A549 (cell line): Measurements from ENCODE around the gene SH3PXD2A. TPM values are rescaled to one million over a fixed set of nuclear protein-coding genes. Genes with fewer than 3 reads are reported as not detected.

Experiments used
- ATAC-seq, 2 experiments: fragments of 200-7000 bp in 1 of 2; fragments of >200 bp in 1 of 2; cut with Nextera tagmentation in 1 of 2; cut with Tn5 transposase in 1 of 2; 3 replicates each; pipeline versions ENCODE4 v1.8.0 to v1.9.1; 2018 to 2020; ENCODE audit warnings: mild to moderate bottlenecking in 1 of 2, moderate library complexity in 1 of 2
- CTCF ChIA-PET: fragments of 300-600 bp; sonication (Branson Sonifier 250); formaldehyde crosslinking; extraction: SDS; loops from one replicate; lab custom pipeline; 2021; ENCODE audit warnings: antibody characterized with exemption, inconsistent platforms; lab: Yijun Ruan, JAX
- POLR2A ChIA-PET: fragments of 350-600 bp; formaldehyde crosslinking; extraction: SDS; loops from one replicate; lab custom pipeline; 2021; ENCODE audit warnings: antibody characterized with exemption, inconsistent platforms; lab: Yijun Ruan, JAX
- DNase-seq, 2 experiments: peaks; one replicate each; pipeline versions ENCODE4 v3.0.0 to v3.0.0-alpha.2; 2011 to 2016; ENCODE audit warnings: low read depth in 1 of 2, low spot score in 1 of 2
- FAIRE-seq: peaks from 2 replicates; lab custom pipeline; 2011; peaks lifted over from hg19 to GRCh38; lab: Jason Lieb, UNC
- H3K27ac ChIP-seq, 2 experiments: fragments of >200 bp; sonication (Bioruptor Twin); formaldehyde crosslinking; 3 replicates each; pipeline ENCODE4 v1.5.1; 2016 to 2017
- H3K4me1 ChIP-seq: fragments of >200 bp; sonication (Bioruptor Twin); formaldehyde crosslinking; 3 replicates; pipeline ENCODE4 v1.6.1; 2016
- H3K4me2 ChIP-seq: fragments of >200 bp; sonication (Bioruptor Twin); formaldehyde crosslinking; 3 replicates; pipeline ENCODE4 v1.6.1; 2016
- H3K4me3 ChIP-seq: fragments of >200 bp; sonication (Bioruptor Twin); formaldehyde crosslinking; 3 replicates; pipeline ENCODE4 v1.5.1; 2016
- H3K9me3 ChIP-seq: fragments of >200 bp; sonication (Bioruptor Twin); formaldehyde crosslinking; 3 replicates; pipeline ENCODE4 v1.6.1; 2016
- ATOH8 ChIP-seq: fragments of 250-450 bp; sonication (Bioruptor Pico); IDR thresholded peaks from 2 replicates; pipeline ENCODE4 v1.5.0; 2020; ENCODE audit warnings: low read depth, mild to moderate bottlenecking, moderate library complexity
- BCL3 ChIP-seq: fragments of >200 bp; sonication (Bioruptor Twin); formaldehyde crosslinking; IDR thresholded peaks from 3 replicates; pipeline ENCODE4 v1.6.1; 2016
- CBX2 ChIP-seq: fragments of 200-600 bp; sonication (generic); IDR thresholded peaks from 2 replicates; pipeline ENCODE4 v1.6.1; 2016; ENCODE audit warnings: low read depth, mild to moderate bottlenecking, borderline replicate concordance
- CBX8 ChIP-seq: fragments of 200-600 bp; sonication (generic); IDR thresholded peaks from 2 replicates; pipeline ENCODE4 v1.6.1; 2016
- CTCF ChIP-seq: fragments of >200 bp; sonication (Bioruptor Twin); formaldehyde crosslinking; IDR thresholded peaks from 3 replicates; pipeline ENCODE4 v1.5.1; 2016
- EHF ChIP-seq: fragments of 250-450 bp; sonication (Bioruptor Pico); IDR thresholded peaks from 2 replicates; pipeline ENCODE4 v1.5.0; 2020; ENCODE audit warnings: mild to moderate bottlenecking
- EHMT2 ChIP-seq: fragments of 200-600 bp; sonication (generic); IDR thresholded peaks from 2 replicates; pipeline ENCODE4 v1.6.1; 2016; ENCODE audit warnings: antibody characterized with exemption, low read depth, mild to moderate bottlenecking, moderate library complexity
- ESRRA ChIP-seq: fragments of 150-350 bp; IDR thresholded peaks from 2 replicates; pipeline ENCODE4 v1.6.1; 2014; ENCODE audit warnings: mild to moderate bottlenecking, low read length, borderline replicate concordance
- FOSB ChIP-seq: fragments of 250-450 bp; sonication (Bioruptor Pico); IDR thresholded peaks from 2 replicates; pipeline ENCODE4 v1.5.0; 2020; ENCODE audit warnings: mild to moderate bottlenecking, moderate library complexity
- FOXS1 ChIP-seq: fragments of 250-450 bp; sonication (Bioruptor Pico); IDR thresholded peaks from 2 replicates; pipeline ENCODE4 v1.5.0; 2020; ENCODE audit warnings: mild to moderate bottlenecking, moderate library complexity
- HMGXB4 ChIP-seq: fragments of 250-450 bp; sonication (Bioruptor Pico); IDR thresholded peaks from 2 replicates; pipeline ENCODE4 v1.5.0; 2021; ENCODE audit warnings: mild to moderate bottlenecking, moderate library complexity, borderline replicate concordance
- HOXA7 ChIP-seq: fragments of 250-450 bp; sonication (Bioruptor Pico); IDR thresholded peaks from 2 replicates; pipeline ENCODE4 v1.5.0; 2020; ENCODE audit warnings: mild to moderate bottlenecking, moderate library complexity
- JUN ChIP-seq, 2 experiments: fragments of >200 bp; sonication (Bioruptor Twin); formaldehyde crosslinking; IDR thresholded peaks; 2 replicates in 1 of 2; 3 replicates in 1 of 2; pipeline ENCODE4 v1.6.1; 2016 to 2017
- KDM1A ChIP-seq: fragments of 200-600 bp; sonication (generic); IDR thresholded peaks from 2 replicates; pipeline ENCODE4 v1.6.1; 2016; ENCODE audit warnings: low read depth, mild to moderate bottlenecking
- MAFK ChIP-seq: fragments of 450-650 bp; IDR thresholded peaks from 2 replicates; pipeline ENCODE4 v1.6.1; 2014; ENCODE audit not compliant: partially characterized antibody
- NR3C1 ChIP-seq: fragments of >200 bp; sonication (Bioruptor Twin); formaldehyde crosslinking; IDR thresholded peaks from 3 replicates; pipeline ENCODE4 v1.6.1; 2017
- PBX3 ChIP-seq: IDR thresholded peaks from 2 replicates; pipeline ENCODE4 v1.6.1; 2012
- PHF8 ChIP-seq: fragments of 200-600 bp; sonication (generic); IDR thresholded peaks from 2 replicates; pipeline ENCODE4 v1.6.1; 2016; ENCODE audit warnings: low read depth, mild to moderate bottlenecking, antibody characterized with exemption, moderate library complexity, borderline replicate concordance
- REST ChIP-seq: fragments of 200-600 bp; sonication (generic); IDR thresholded peaks from 2 replicates; pipeline ENCODE4 v1.6.1; 2016; ENCODE audit warnings: antibody characterized with exemption, mild to moderate bottlenecking, moderate library complexity
- RFX5 ChIP-seq: fragments of 450-650 bp; IDR thresholded peaks from 2 replicates; pipeline ENCODE4 v1.7.1; 2014; ENCODE audit warnings: antibody characterized with exemption, mild to moderate bottlenecking, moderate library complexity
- SMC3 ChIP-seq: fragments of >200 bp; sonication (Bioruptor Twin); formaldehyde crosslinking; IDR thresholded peaks from 3 replicates; pipeline ENCODE4 v1.6.1; 2018; ENCODE audit warnings: inconsistent platforms
- ZFP36 ChIP-seq: fragments of 450-650 bp; IDR thresholded peaks from 2 replicates; pipeline ENCODE4 v1.6.1; 2014; ENCODE audit warnings: borderline replicate concordance; ENCODE audit not compliant: partially characterized antibody
- WGBS: methylation state at CpG from one replicate; pipeline ENCODE4 v1.1.6; 2017; ENCODE audit errors: missing lambda C conversion rate; 5-methylcytosine and 5-hydroxymethylcytosine counted together
- polyA plus RNA-seq, 4 experiments: library from polyadenylated mRNA; depleted of rRNA in 3 of 4; stranded (reverse); fragments of >200 nt; fragmentation: RNase III in 1 of 4; extraction: RNeasy Plus Mini Kit Qiagen cat#74134 plus additional on column Dnase treatment in 1 of 4; gene quantifications; 2 replicates in 3 of 4; 3 replicates in 1 of 4; pipeline ENCODE4 v1.2.3, GENCODE V29; 2011 to 2017

SH3PXD2A gene
- polyA plus RNA-seq, 2 of the 4 experiments (the other 2 are of a cell fraction) = 2.4 to 3.9 TPM

- TF ChIP-seq KDM1A (no peak), REST (no peak), JUN (IDR thresholded peaks at IDR 0.05) (no peak), EHF (CRISPR knock-in tag) (no peak), RFX5 (no peak), FOSB (CRISPR knock-in tag) (no peak), CBX8 (no peak)
- Histone ChIP-seq H3K27ac (peak overlapping the region; percentile 41 to 59; a peak in 3 of 6 replicates), H3K4me2 (no peak overlapping the region), H3K9me3 (no peaks in the 10 kb centered on the region), H3K4me1 (peaks cover 28% of the 10 kb centered on the region), H3K4me3 (no peak overlapping the region)
- WGBS = 84% methylated on average over 9 of the region's 9 CpGs
- DNase-seq (no peak), ATAC-seq (no peak), FAIRE-seq (no peak)
- CTCF ChIA-PET = interaction anchor here (0.6 to 1.8 kb wide), 3 partner anchors 10 to 94 kb away, joined by 3 to 4 read pairs (median 3); no protein-coding TSS in a partner anchor
- POLR2A ChIA-PET = no interaction called here
Observed at GRCh38 chr10:103823706-103824272, 31.6 kb downstream of the SH3PXD2A start.

GRCh38 chr10:103822800-103823199 lies 32.6 kb downstream of the SH3PXD2A start:
- no peak overlapping the region; a peak in 1 of 6 replicates for H3K27ac ChIP-seq
- TF ChIP-seq HOXA7 (CRISPR knock-in tag) = no peak
- no peak for TF ChIP-seq PBX3
- no peak for TF ChIP-seq FOSB (CRISPR knock-in tag)
- no peak for TF ChIP-seq FOXS1
- TF ChIP-seq CBX2 = no peak
- TF ChIP-seq ATOH8 = no peak
- no peak for TF ChIP-seq HMGXB4 (CRISPR knock-in tag)
- no peak for TF ChIP-seq NR3C1
- TF ChIP-seq ESRRA = no peak
- TF ChIP-seq CTCF = no peak
- no peak for TF ChIP-seq KDM1A
- TF ChIP-seq BCL3 = no peak
- TF ChIP-seq ZFP36 = no peak
- no peak for TF ChIP-seq SMC3
- TF ChIP-seq MAFK = no peak
- TF ChIP-seq PHF8 = no peak
- TF ChIP-seq EHMT2 = no peak
- POLR2A ChIA-PET = no interaction called here
- peaks cover 27% of the 10 kb centered on the region for H3K4me1 ChIP-seq
- ATAC-seq (no peak), DNase-seq (no peak), FAIRE-seq (no peak)
- H3K4me3 ChIP-seq = no peak overlapping the region
- CTCF ChIA-PET = interaction anchor here (0.8 to 1.8 kb wide), 6 partner anchors 9 to 110 kb away, joined by 3 to 4 read pairs (median 4); no protein-coding TSS in a partner anchor
- 31% methylated on average over 3 of the region's 3 CpGs for WGBS
- no peak overlapping the region for H3K4me2 ChIP-seq
- no peaks in the 10 kb centered on the region for H3K9me3 ChIP-seq
